NCI-H69 (cell line): Measurements from ENCODE around the gene CASTOR1.

Source experiments
- DNase-seq: peaks from one replicate; lab custom pipeline; 2025; lab: John Stamatoyannopoulos, UW

Gene CASTOR1

GRCh38 chr22:30263883-30264282 is 25.4 kb downstream of the CASTOR1 start:
- no peak for DNase-seq

DNA sequence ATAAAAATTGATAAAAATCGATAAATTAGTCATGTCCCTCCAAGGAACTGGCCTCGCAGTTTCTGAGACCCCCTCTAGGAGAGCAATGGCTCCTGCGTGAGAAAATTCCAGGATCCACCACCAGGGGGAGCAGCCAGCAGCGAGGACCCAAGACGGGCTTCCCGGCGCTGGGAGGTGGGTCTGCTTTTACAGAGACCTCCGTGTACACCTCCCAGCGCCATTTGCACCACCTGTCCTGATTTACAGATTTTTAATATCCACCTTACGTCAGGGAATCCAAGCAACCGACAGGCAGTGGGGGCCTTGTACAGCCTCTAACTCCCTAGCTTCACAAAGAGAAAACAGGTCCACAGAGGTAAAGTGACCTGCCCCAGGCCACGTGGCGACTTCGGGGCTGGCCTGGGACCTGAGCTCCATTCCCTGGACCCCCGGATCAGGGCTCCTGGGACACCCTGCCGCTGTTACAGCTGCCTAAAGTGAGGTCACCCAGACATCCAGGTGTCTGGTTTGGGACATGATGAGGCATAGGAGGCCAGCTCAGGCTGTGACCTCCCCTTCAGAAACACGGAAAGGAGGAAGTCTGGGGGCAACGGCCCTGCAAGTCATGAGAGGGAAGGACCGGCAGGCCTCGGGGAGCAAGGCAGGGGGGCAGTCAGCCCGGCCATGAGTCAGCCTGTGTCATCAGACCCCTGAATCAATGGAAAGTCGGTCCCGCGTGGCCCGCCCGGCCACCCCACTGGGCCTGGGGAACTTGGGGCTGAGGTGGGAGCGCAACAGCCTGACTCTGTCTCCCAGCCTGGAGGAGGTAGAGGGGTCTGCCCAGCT is 26.2 kb downstream of the CASTOR1 start:
- DNase-seq = peak; percentile 72

- DNase-seq = no peak
These were observed 27.2 kb downstream of the CASTOR1 start for GRCh38 chr22:30262112-30262511.

DNA sequence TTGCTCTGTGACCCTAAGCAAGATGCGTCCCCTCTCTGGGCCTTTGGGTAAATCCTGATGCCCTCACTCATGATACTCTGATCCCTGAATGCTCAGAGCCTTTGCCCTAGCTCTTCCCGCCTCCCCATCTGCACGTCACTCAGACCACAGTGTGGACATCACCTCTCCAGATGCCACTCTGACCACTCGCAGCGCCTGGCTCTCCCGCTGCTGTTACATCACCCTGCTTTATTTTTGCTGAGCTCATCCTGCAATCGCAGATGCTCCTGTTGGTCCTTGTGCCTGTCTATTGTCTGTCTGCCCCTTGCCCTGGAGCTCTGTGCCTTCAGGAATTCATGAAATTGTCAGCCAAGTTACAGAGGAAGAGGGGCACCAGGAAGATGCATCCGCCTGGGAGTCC is 28.2 kb downstream of the CASTOR1 start:
- no peak for DNase-seq

- DNase-seq = no peak
These were observed 28.6 kb downstream of the CASTOR1 start for GRCh38 chr22:30260682-30261081.

GRCh38 chr22:30260276-30260675 is 29.0 kb downstream of the CASTOR1 start:
- DNase-seq = no peak

- DNase-seq = no peak
These were observed 35.0 kb downstream of the CASTOR1 start for GRCh38 chr22:30254314-30254713.

DNA sequence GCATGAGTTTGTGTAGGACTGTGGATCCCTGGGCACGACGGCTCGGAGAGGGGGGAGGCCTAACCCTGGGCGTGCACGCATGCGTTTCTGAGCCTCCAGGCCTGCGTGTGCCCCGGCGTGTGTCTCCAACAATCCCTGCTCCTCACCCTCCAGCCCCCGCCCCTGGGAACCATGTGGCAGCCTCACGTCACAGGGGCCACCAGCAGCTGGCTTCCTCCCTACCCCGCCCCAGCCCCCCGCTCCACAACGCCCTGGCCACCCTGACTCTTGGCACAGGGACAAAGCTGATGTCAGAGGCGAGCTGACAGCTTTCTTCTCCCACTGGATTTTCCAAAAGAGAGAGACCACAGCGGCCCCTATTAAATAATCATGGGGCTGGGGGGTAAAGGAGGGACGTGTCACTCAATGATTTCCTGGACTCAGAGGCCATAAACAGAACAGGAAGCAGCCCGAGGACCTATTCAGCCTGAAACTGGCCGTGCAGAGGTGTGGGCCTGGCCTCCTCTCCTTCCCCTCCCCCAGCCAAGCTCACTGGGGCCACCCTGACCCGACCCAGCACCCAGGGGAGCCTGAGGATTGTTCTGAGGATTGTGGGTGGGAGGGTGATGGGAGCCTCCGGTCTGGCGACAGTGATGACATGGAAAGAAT is 36.0 kb downstream of the CASTOR1 start:
- peak; percentile 77 for DNase-seq

DNA sequence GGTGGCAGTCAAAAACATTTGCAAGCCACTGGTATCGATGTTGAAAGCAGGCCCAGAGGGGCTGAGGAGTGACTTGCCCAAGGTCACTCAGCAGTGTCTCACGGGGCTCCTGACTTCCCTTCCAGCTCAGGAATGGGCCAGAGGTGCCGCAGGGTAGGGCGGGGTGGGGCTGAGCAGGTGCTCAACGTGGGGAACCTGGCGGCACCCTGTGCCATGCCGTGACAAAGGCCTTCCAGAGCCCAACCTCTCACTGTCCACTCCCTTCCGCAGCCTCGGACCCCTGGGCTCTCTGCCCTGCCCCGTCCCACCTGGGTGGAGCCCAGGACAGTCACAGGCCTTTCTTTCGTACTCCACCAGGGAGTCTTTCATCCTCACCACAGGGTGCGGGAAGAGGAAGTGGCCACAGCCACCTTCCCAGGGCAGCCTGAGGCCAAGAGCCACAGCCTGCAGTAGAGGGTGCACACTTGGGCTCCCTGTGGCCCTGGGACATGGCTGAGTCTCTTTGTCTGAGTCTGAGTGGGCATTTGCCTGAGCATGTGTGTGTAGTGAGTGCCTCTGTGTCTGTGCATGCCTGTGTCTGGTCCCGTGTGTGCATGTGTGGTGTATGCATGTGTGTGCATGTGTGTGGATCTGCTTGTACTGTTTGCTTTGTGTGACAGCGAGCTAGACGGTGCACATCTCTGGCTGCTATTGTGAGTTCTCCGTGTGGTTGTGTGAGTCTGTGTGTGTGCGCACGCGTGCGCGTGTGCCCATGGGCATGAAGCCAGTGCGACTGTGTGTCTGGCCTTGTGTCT is 36.7 kb downstream of the CASTOR1 start:
- peak; percentile 52 for DNase-seq

DNA sequence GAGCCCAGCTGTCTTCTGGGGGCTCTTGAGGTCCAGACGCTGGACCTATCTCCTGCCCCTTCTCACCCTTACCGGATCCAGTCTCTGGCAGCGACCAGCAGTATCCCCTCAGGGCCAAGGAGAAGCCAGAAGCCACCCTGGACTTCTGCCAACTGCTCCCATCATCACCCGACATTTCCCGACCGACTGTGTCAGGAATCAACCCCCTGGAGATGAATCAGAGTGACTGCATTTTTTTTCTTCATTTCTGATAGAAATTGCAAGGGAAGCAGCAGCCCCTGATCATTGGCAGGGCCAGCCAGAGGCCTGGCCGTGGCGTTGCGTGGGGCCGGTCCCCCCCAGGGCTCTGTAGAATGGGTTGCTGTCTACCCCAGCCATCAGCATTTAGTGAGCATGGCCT is 37.6 kb downstream of the CASTOR1 start:
- peak; percentile 42 for DNase-seq

GRCh38 chr22:30250661-30251267 is 38.5 kb downstream of the CASTOR1 start:
- DNase-seq = no peak

GRCh38 chr22:30250039-30250565 is 39.2 kb downstream of the CASTOR1 start:
- peak; percentile 18 for DNase-seq

DNA sequence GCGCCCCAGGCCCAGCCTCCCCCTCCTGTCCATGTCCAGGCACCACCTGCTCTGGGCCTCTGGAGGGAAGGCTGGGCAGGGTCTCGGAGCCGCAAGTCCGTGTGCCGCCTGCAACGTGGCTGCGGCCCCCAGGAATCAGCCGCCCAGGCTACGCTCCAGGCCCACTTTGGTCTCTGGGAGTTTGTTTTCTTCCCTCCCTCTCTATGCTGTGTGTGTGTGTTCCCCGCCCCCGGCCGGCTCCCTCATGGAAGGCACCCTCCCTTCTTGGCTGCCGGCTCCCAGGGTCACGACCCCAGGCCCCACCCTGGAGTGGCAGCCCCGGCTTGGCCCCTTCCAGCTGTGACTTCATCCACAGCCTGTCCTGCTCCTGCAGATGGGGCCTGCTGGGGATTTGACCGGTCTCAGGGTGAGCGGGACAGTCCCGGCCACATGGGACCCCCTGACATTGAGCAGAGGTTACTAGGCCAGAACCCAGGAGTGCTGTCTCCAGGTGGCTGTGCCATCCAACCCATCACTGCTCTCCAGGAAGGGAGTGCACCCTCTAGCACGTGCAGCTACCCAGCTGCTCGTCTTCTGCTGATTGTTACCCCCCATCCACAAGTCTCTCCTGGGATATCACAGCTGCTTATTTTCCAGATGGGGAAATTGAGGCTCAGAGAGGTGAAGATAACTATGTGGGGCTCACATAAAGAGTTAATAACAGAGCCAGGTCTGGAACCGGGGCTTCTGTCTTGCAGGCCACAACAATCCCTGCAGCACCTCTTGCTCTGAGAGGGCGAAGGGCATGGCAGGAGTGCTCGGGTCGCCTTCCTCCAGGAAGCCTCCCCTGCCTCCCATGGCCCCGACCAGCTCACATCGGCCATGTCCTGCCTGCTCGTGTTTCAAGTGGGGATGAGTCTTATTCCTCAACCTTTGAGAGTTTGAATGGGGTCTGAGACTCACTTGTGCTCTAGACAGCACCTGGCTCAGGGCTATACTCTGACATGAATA is 40.0 kb downstream of the CASTOR1 start:
- no peak for DNase-seq

GRCh38 chr22:30248484-30248883 is 40.8 kb downstream of the CASTOR1 start:
- no peak for DNase-seq

DNA sequence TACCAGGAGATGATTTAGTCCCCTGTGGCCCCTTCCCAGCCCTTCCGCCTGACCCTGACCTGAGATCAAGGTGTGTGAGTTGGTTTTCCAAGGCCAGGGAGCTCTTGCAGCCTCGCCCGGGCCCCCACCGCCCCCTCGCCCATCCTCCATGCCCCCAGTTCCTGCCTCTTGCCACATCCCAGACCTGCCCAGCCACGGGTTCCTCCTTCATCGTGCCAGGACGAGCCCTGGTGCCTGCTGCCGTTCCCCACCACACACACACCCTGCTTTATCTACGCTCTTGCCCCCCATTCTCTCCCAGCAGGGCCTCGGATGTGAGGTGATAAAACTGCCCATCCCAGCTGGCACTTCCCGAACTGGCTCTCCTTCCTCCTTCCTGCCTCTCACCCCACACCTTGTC is 41.3 kb downstream of the CASTOR1 start:
- no peak for DNase-seq

GRCh38 chr22:30247561-30247960 is 41.7 kb downstream of the CASTOR1 start:
- DNase-seq = no peak

DNA sequence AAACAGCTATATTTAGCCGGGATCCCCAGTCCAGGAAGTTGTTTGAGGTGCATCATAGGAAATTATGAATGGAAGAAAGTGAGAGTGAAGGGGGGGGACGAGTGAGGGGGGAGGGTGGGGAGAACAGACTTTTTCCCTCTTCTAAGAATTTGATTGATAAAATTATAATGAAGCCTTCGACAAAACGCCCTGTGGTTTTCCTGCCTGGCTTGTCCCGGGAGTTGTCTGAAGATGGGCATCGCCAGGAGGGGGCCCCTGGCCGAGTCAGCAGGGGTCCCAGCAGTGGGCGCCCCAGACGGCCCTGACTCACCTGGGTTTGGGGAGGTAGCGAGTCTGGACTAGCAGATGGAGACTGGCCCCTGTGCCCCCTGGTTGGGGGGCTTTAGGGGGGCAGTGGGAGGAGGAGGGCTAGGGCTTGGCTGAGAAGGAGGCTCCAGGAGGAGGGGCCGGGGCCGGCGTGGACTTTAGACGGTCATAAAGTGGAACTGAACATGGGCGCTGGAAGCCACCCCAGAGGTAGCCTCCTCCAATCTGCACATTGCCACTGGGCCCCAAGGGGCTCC is 42.4 kb downstream of the CASTOR1 start:
- DNase-seq = no peak

DNA sequence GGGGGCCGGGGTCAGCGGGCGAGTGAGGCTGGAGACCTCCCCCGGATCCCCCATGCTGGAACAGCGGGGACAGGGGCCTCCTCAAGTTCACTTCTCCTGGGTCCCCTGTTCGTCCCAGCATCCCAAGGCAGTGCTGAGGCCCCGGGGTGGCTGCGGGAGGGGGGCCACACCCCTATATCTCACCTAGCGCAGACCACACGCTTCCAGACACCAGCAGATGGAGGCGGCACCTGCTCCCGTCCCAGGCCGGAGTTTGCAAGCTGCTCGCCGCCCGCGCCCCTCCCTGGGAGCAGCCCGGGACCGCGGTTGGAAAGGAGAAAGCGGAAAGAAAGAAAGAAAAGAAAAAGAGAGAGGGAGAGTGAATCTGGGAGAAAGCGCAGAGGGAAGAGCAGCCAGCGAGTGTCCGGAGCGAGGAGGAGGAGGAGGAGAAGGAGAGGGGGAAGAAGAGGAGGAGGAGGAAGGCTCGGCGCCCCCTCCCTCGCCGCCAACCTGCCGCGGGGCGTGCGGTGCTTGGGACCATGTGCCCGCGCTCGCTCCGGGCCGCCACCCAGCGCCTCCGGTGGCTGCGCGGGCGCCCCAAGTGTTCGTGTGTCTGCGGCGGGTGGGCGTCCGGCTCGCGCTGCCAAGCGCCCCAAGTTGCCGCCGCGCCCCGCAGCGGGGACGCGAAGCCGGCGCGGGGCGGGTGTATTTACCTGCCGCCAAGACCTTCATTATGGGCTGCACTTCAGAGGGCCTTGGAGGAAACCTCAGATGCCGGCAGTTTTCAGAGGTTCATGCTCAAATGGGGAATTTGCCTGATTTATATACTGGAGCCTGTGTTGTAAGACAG is 43.1 kb downstream of the CASTOR1 start, which contains the start of gene LIF:
Gene LIF, minus strand, starts transcription at position 775 of the 829 bp plus-strand sequence. Its CDS starts 64 bp downstream, at position 711.
- peak; percentile 52 for DNase-seq
